Measurements from ENCODE around the gene CUBN. TPM values are rescaled to one million over a fixed set of nuclear protein-coding genes. Genes with fewer than 3 reads are reported as not detected.
A peak's percentile ranks its signal among the peaks of the same experiment; 100 is the strongest.

CUBN gene
- total and polyA plus RNA-seq, 2 experiments from 2014 or later: 0.41 to 0.65 TPM

- no peaks in the 10 kb centered on the region for H3K36me3 ChIP-seq (ENCODE audit: low read depth)
Measured at GRCh38 chr10:17038627-17039026, 91.0 kb downstream of the CUBN start.

GRCh38 chr10:17037910-17038309 is 91.7 kb downstream of the CUBN start:
- no peak for TF ChIP-seq EZH2phosphoT487 (IDR thresholded peaks at IDR 0.05; ENCODE audit: insufficient read depth, low read depth)
- no peak for TF ChIP-seq EZH2 (IDR thresholded peaks at IDR 0.05; ENCODE audit: insufficient read depth, poor library complexity, severe bottlenecking)
- no peaks in the 10 kb centered on the region for H3K36me3 ChIP-seq (ENCODE audit: low read depth)
- H2AFZ ChIP-seq: peak overlapping the region; percentile 63
- no peaks in the 10 kb centered on the region for H4K20me1 ChIP-seq (ENCODE audit: insufficient read depth)
- H3K27me3 ChIP-seq (replicated peaks; ENCODE audit: insufficient read depth): no peaks in the 10 kb centered on the region
- in situ Hi-C loops (cut with MboI): no loop called here
- H3K9me2 ChIP-seq (ENCODE audit: insufficient read depth): no peaks in the 10 kb centered on the region
- H3K4me2 ChIP-seq (ENCODE audit: unreplicated experiment): no peak overlapping the region
- peaks cover 8% of the 10 kb centered on the region; the same call in 1 of the 2 replicates for H3F3A ChIP-seq (ENCODE audit: insufficient read depth)
- peak overlapping the region; percentile 77 for H3K27ac ChIP-seq
- no peaks in the 10 kb centered on the region for H3K9me3 ChIP-seq (ENCODE audit: low read depth)
- H3K9ac ChIP-seq: no peak overlapping the region; the same call in 1 of the 2 replicates
- no peak overlapping the region for H3K4me3 ChIP-seq
- whole genome bisulfite sequencing, 2 experiments (ENCODE audit: low coverage in 1 of 2, low lambda C conversion rate in 2 of 2, missing lambda C conversion rate in 2 of 2): 94 to 96% methylated on average over 6 of the region's 6 CpGs
- H3K4me1 ChIP-seq (ENCODE audit: insufficient read depth): peaks cover 7% of the 10 kb centered on the region
- H3K79me2 ChIP-seq (ENCODE audit: insufficient read depth): no peaks in the 10 kb centered on the region
- no peak for DNase-seq

More at GRCh38 chr10:17038627-17039026, 91.0 kb downstream of the CUBN start:
- Histone ChIP-seq H3K27me3 (replicated peaks; ENCODE audit: insufficient read depth) (no peaks in the 10 kb centered on the region), H3K9ac (peak overlapping the region; percentile 64), H3K27ac (peak overlapping the region; percentile 77), H2AFZ (peak overlapping the region; percentile 63), H3F3A (ENCODE audit: insufficient read depth) (peaks cover 8% of the 10 kb centered on the region; the same call in 1 of the 2 replicates), H3K4me2 (ENCODE audit: unreplicated experiment) (peak overlapping the region; percentile 52), H3K4me1 (ENCODE audit: insufficient read depth) (peaks cover 7% of the 10 kb centered on the region), H3K9me2 (ENCODE audit: insufficient read depth) (no peaks in the 10 kb centered on the region), H3K9me3 (ENCODE audit: low read depth) (no peaks in the 10 kb centered on the region), H3K79me2 (ENCODE audit: insufficient read depth) (no peaks in the 10 kb centered on the region), H4K20me1 (ENCODE audit: insufficient read depth) (no peaks in the 10 kb centered on the region), H3K4me3 (peak overlapping the region; percentile 25; the same call in 1 of the 2 replicates)
- WGBS, 2 experiments (ENCODE audit: low coverage in 1 of 2, low lambda C conversion rate in 2 of 2, missing lambda C conversion rate in 2 of 2): 4 to 5% methylated on average over 5 of the region's 5 CpGs
- TF ChIP-seq EZH2 (IDR thresholded peaks at IDR 0.05; ENCODE audit: insufficient read depth, poor library complexity, severe bottlenecking): no peak
- TF ChIP-seq EZH2phosphoT487 (IDR thresholded peaks at IDR 0.05; ENCODE audit: insufficient read depth, low read depth): no peak
- DNase-seq: peak; percentile 87
- in situ Hi-C loops (cut with MboI): no loop called here

GRCh38 chr10:17035446-17035845 is 94.2 kb downstream of the CUBN start:
- Histone ChIP-seq H4K20me1 (ENCODE audit: insufficient read depth) (no peaks in the 10 kb centered on the region), H3K9me2 (ENCODE audit: insufficient read depth) (no peaks in the 10 kb centered on the region), H3K9ac (no peak overlapping the region), H3K27me3 (replicated peaks; ENCODE audit: insufficient read depth) (no peaks in the 10 kb centered on the region), H3F3A (ENCODE audit: insufficient read depth) (peaks cover 8% of the 10 kb centered on the region; the same call in 1 of the 2 replicates), H2AFZ (no peak overlapping the region), H3K27ac (no peak overlapping the region), H3K79me2 (ENCODE audit: insufficient read depth) (no peaks in the 10 kb centered on the region), H3K4me2 (ENCODE audit: unreplicated experiment) (no peak overlapping the region), H3K4me3 (no peak overlapping the region), H3K4me1 (ENCODE audit: insufficient read depth) (peaks cover 7% of the 10 kb centered on the region), H3K36me3 (ENCODE audit: low read depth) (no peaks in the 10 kb centered on the region), H3K9me3 (ENCODE audit: low read depth) (no peaks in the 10 kb centered on the region)
- 89 to 100% methylated on average over 1 of the region's 1 CpG for WGBS, 2 experiments (ENCODE audit: low coverage in 1 of 2, low lambda C conversion rate in 2 of 2, missing lambda C conversion rate in 2 of 2)
- DNase-seq: no peak
- no peak for TF ChIP-seq EZH2 (IDR thresholded peaks at IDR 0.05; ENCODE audit: insufficient read depth, poor library complexity, severe bottlenecking)
- no peak for TF ChIP-seq EZH2phosphoT487 (IDR thresholded peaks at IDR 0.05; ENCODE audit: insufficient read depth, low read depth)
- in situ Hi-C loops (cut with MboI): no loop called here

- DNase-seq: peak; percentile 29
- H3K4me3 ChIP-seq: no peak overlapping the region
- no peak overlapping the region for H3K4me2 ChIP-seq (ENCODE audit: unreplicated experiment)
- 86 to 87% methylated on average over 7 of the region's 7 CpGs for WGBS, 2 experiments (ENCODE audit: low coverage in 1 of 2, low lambda C conversion rate in 2 of 2, missing lambda C conversion rate in 2 of 2)
- no peak overlapping the region for H2AFZ ChIP-seq
- H3K36me3 ChIP-seq (ENCODE audit: low read depth): no peaks in the 10 kb centered on the region
- no peak overlapping the region for H3K9ac ChIP-seq
- H3K9me2 ChIP-seq (ENCODE audit: insufficient read depth): no peaks in the 10 kb centered on the region
- H3K27me3 ChIP-seq (replicated peaks; ENCODE audit: insufficient read depth): no peaks in the 10 kb centered on the region
- H3K4me1 ChIP-seq (ENCODE audit: insufficient read depth): peaks cover 20% of the 10 kb centered on the region
- TF ChIP-seq EZH2 (IDR thresholded peaks at IDR 0.05; ENCODE audit: insufficient read depth, poor library complexity, severe bottlenecking): no peak
- no peak for TF ChIP-seq EZH2phosphoT487 (IDR thresholded peaks at IDR 0.05; ENCODE audit: insufficient read depth, low read depth)
- no peaks in the 10 kb centered on the region for H3K79me2 ChIP-seq (ENCODE audit: insufficient read depth)
- H4K20me1 ChIP-seq (ENCODE audit: insufficient read depth): no peaks in the 10 kb centered on the region
- in situ Hi-C loops (cut with MboI): no loop called here
- H3F3A ChIP-seq (ENCODE audit: insufficient read depth): peaks cover 20% of the 10 kb centered on the region
- H3K27ac ChIP-seq: no peak overlapping the region
- H3K9me3 ChIP-seq (ENCODE audit: low read depth): no peaks in the 10 kb centered on the region
Measured at GRCh38 chr10:17033529-17034260, 95.9 kb downstream of the CUBN start.
